ENCODE measurements around the gene DYNC2H1. TPM values are rescaled to one million over a fixed set of nuclear protein-coding genes. Genes with fewer than 3 reads are reported as not detected.

The DYNC2H1 gene
- total RNA-seq, 1 experiment from 2014 or later, result 17.2 TPM

- no peaks in the 10 kb centered on the region for H3K9me3 Mint-ChIP-seq
- H3K36me3 Mint-ChIP-seq, result peaks cover 5% of the 10 kb centered on the region
- peaks cover 17% of the 10 kb centered on the region for H3K4me1 Mint-ChIP-seq
- POLR2A ChIA-PET, result no interaction called here
- peak overlapping the region; percentile 95; the same call in 1 of the 2 replicates for H3K4me3 Mint-ChIP-seq
- ATAC-seq, result no peak
- no peaks in the 10 kb centered on the region for H3K27me3 Mint-ChIP-seq (ENCODE audit: low read depth)
- no peak overlapping the region for H3K27ac Mint-ChIP-seq
- DNase-seq (ENCODE audit: low spot score), result no peak
- CTCF ChIA-PET, result no interaction called here
- TF ChIP-seq SOX15 (CRISPR knock-in tag; IDR thresholded peaks at IDR 0.05) (no peak), NFYB (CRISPR knock-in tag; conservative IDR thresholded peaks at IDR 0.05; ENCODE audit: low read depth) (no peak), ERG (CRISPR knock-in tag; IDR thresholded peaks at IDR 0.05) (no peak), PRRX2 (CRISPR knock-in tag; IDR thresholded peaks at IDR 0.05) (no peak), E2F5 (CRISPR knock-in tag; IDR thresholded peaks at IDR 0.05) (no peak), ZNF416 (CRISPR knock-in tag; IDR thresholded peaks at IDR 0.05) (no peak), ZNF512 (CRISPR knock-in tag; IDR thresholded peaks at IDR 0.05; ENCODE audit: borderline replicate concordance) (no peak), ZNF671 (CRISPR knock-in tag; IDR thresholded peaks at IDR 0.05) (no peak), ZNF317 (CRISPR knock-in tag; IDR thresholded peaks at IDR 0.05; ENCODE audit: borderline replicate concordance, low read depth) (no peak)
Measured at GRCh38 chr11:103111400-103111799, 2.2 kb downstream of the DYNC2H1 start.

GRCh38 chr11:103112364-103112763, 3.1 kb downstream of the DYNC2H1 start:
- POLR2A ChIA-PET, result no interaction called here
- no peak for ATAC-seq
- Mint-ChIP-seq H3K27ac (no peak overlapping the region), H3K27me3 (ENCODE audit: low read depth) (no peaks in the 10 kb centered on the region), H3K9me3 (no peaks in the 10 kb centered on the region), H3K4me1 (peaks cover 17% of the 10 kb centered on the region), H3K36me3 (peaks cover 5% of the 10 kb centered on the region), H3K4me3 (no peak overlapping the region)
- CTCF ChIA-PET, result no interaction called here
- TF ChIP-seq FOXP1 (CRISPR knock-in tag; IDR thresholded peaks at IDR 0.05; ENCODE audit: borderline replicate concordance) (no peak), ZNF423 (CRISPR knock-in tag; IDR thresholded peaks at IDR 0.05) (no peak), PRDM15 (CRISPR knock-in tag; IDR thresholded peaks at IDR 0.05) (no peak), ERG (CRISPR knock-in tag; IDR thresholded peaks at IDR 0.05) (no peak), TP53 (CRISPR knock-in tag; IDR thresholded peaks at IDR 0.05) (no peak), ZNF121 (CRISPR knock-in tag; IDR thresholded peaks at IDR 0.05) (no peak), ZNF232 (CRISPR knock-in tag; IDR thresholded peaks at IDR 0.05) (no peak), ESRRA (CRISPR knock-in tag; IDR thresholded peaks at IDR 0.05; ENCODE audit: borderline replicate concordance) (no peak), ZSCAN18 (CRISPR knock-in tag; IDR thresholded peaks at IDR 0.05) (no peak)
- DNase-seq (ENCODE audit: low spot score), result no peak

All from WTC11 (cell line).